GM21717 (cell line): Measurements from ENCODE around the gene ADAMTSL1.
"Not testable (repeated sequence)": the region's sequence is repeated elsewhere in the genome, so short reads cannot be mapped to it uniquely, and the experiment has no call there.

ENCODE experiments used
- ATAC-seq: cut with Tn5 transposase; IDR thresholded peaks from one replicate; pipeline ENCODE4 v1.9.1; 2021; ENCODE audit warnings: mild to moderate bottlenecking, moderate library complexity; ENCODE audit not compliant: unreplicated experiment

The ADAMTSL1 gene

GRCh38 chr9:18922161-18922885 lies 448.4 kb downstream of the ADAMTSL1 start:
- no peak for ATAC-seq

- no peak for ATAC-seq
Observed at GRCh38 chr9:18923167-18923566, 449.2 kb downstream of the ADAMTSL1 start.

GRCh38 chr9:18923671-18924430 lies 449.9 kb downstream of the ADAMTSL1 start:
- no peak for ATAC-seq

- ATAC-seq: no peak
Observed at GRCh38 chr9:18925880-18926279, 451.9 kb downstream of the ADAMTSL1 start.

GRCh38 chr9:18926513-18926912 lies 452.6 kb downstream of the ADAMTSL1 start:
- ATAC-seq: no peak

GRCh38 chr9:18928711-18929110 lies 454.8 kb downstream of the ADAMTSL1 start:
- no peak for ATAC-seq

GRCh38 chr9:18930611-18931010 lies 456.7 kb downstream of the ADAMTSL1 start:
- ATAC-seq: not testable (repeated sequence)

- no peak for ATAC-seq
Observed at GRCh38 chr9:18935541-18935940, 461.6 kb downstream of the ADAMTSL1 start.

GRCh38 chr9:18936094-18936871 lies 462.3 kb downstream of the ADAMTSL1 start:
- ATAC-seq: no peak

- no peak for ATAC-seq
Observed at GRCh38 chr9:18939943-18940342, 466.0 kb downstream of the ADAMTSL1 start.

- no peak for ATAC-seq
Observed at GRCh38 chr9:18941060-18941740, 467.2 kb downstream of the ADAMTSL1 start.

GRCh38 chr9:18942801-18943200 lies 468.8 kb downstream of the ADAMTSL1 start:
- no peak for ATAC-seq

GRCh38 chr9:18947892-18948339 lies 474.0 kb downstream of the ADAMTSL1 start:
- peak; percentile 71 for ATAC-seq

GRCh38 chr9:18951936-18952335 lies 478.0 kb downstream of the ADAMTSL1 start:
- ATAC-seq: no peak

GRCh38 chr9:18955626-18956025 lies 481.7 kb downstream of the ADAMTSL1 start:
- ATAC-seq: no peak
